Measurements from ENCODE around the gene UTS2R. TPM values are rescaled to one million over a fixed set of nuclear protein-coding genes. Genes with fewer than 3 reads are reported as not detected.

UTS2R gene
- total RNA-seq (not detected), polyA plus RNA-seq (not detected)
- long read RNA-seq, donor 1 = 0 reads
- long read RNA-seq, donor 2 = 0 reads
- long read RNA-seq, donor 3 = 0 reads
- long read RNA-seq, donor 4 = 0 reads
- long read RNA-seq, donor 5 = 0 reads
- long read RNA-seq, donor 6, partial matches to known transcripts = 0 of 1 reads
- long read RNA-seq, donor 6, other reads (novel, unspliced or antisense) = 0 of 1 reads
- long read RNA-seq, donor 7 = 0 reads
- long read RNA-seq, donor 8 = 0 reads
- long read RNA-seq, donor 9 = 0 reads
- long read RNA-seq, donor 10 = 0 reads

DNA sequence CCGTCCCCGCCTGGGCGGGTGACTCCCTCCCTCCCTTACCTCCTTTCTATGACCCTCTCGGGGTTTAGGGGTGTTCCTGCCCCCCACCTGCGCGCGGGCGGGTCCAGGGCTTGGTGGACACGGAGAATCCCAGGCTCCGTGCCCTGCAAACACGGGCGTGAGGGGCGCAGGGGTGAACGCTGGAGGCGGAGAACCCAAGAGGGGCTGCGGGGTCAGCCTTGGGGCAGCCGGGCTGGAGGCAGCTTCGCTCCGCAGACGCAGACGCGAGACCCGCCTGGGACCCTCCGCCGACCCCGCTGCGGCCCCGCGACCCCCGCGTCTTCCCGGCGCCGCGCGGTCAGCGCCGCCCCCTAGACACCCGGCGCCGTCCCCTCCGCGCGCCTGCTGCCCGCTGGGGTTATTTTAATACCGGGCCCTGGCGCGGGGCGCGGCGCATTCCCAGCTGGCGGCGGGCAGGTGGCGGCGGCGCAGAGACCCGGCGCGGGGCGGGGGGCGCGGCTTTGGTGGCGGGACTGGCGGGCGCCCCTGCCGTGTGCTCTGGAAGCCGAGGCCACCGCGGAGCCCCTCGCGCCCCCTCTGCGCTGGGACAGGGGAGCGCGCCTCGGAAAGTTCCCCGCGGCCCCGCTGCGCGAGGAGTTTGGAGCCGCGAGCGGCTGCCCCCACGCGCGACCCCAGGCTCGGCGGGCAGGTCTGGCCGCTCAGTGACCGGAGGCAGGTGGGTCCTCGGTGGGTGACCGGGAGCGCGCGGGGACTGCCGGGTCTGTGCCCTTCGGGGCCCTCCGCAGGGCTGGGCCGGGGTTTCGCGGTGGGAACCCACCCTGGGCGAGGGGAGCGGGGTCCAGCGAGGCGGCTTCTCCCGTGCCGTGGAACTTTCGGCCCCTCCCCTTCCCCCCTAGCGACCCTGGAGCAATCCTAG is at the start of gene UTS2R:
UTS2R (plus strand) TSS at position 433 of the 916 bp plus-strand sequence. CDS start 2,560 bp downstream, outside the sequence.
- intact Hi-C loops (cut with DNase I; ENCODE audit: low total_unique reads) = no loop called here
- peak in 1 of 2 donors; percentile 49 for DNase-seq
- peaks cover 17 to 90% (median 58%) of the 10 kb centered on the region in 3 donors for H3K27me3 ChIP-seq
- 4 to 11% (median 4%) methylated on average over 10 to 109 of the region's 109 CpGs for WGBS, 5 donors
- H3K4me1 ChIP-seq = peaks cover 20 to 45% (median 34%) of the 10 kb centered on the region in 4 donors
- H3K36me3 ChIP-seq = no peaks in the 10 kb centered on the region
- no peaks in the 10 kb centered on the region for H3K9me3 ChIP-seq
- peak within 1 kb of the TSS; percentile 2 to 40 (median 28) for H3K4me3 ChIP-seq
- no peak within 1 kb of the TSS for H3K27ac ChIP-seq
- TF ChIP-seq EP300 (IDR thresholded peaks at IDR 0.05) (no peak), POLR2A (IDR thresholded peaks at IDR 0.05) (no peak), POLR2AphosphoS5 (IDR thresholded peaks at IDR 0.05) (no peak)
- TF ChIP-seq, protein P1, sequence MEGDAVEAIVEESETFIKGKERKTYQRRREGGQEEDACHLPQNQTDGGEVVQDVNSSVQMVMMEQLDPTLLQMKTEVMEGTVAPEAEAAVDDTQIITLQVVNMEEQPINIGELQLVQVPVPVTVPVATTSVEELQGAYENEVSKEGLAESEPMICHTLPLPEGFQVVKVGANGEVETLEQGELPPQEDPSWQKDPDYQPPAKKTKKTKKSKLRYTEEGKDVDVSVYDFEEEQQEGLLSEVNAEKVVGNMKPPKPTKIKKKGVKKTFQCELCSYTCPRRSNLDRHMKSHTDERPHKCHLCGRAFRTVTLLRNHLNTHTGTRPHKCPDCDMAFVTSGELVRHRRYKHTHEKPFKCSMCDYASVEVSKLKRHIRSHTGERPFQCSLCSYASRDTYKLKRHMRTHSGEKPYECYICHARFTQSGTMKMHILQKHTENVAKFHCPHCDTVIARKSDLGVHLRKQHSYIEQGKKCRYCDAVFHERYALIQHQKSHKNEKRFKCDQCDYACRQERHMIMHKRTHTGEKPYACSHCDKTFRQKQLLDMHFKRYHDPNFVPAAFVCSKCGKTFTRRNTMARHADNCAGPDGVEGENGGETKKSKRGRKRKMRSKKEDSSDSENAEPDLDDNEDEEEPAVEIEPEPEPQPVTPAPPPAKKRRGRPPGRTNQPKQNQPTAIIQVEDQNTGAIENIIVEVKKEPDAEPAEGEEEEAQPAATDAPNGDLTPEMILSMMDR (IDR thresholded peaks at IDR 0.05) = no peak

GRCh38 chr17:82321947-82322466 is 49.6 kb upstream of the UTS2R start:
- Histone ChIP-seq H3K4me3 (no peak overlapping the region), H3K4me1 (peaks cover 6 to 26% (median 18%) of the 10 kb centered on the region in 4 donors), H3K27me3 (peaks cover 0 to 25% (median 4%) of the 10 kb centered on the region in 3 donors), H3K9me3 (no peaks in the 10 kb centered on the region), H3K36me3 (peaks cover 0 to 31% (median 6%) of the 10 kb centered on the region in 4 donors), H3K27ac (no peak overlapping the region)
- TF ChIP-seq POLR2A (IDR thresholded peaks at IDR 0.05) (no peak), POLR2AphosphoS5 (IDR thresholded peaks at IDR 0.05) (no peak), EP300 (IDR thresholded peaks at IDR 0.05) (no peak)
- TF ChIP-seq, protein P1 (IDR thresholded peaks at IDR 0.05) = no peak
- WGBS, 5 donors = 63 to 74% (median 69%) methylated on average over 16 to 21 of the region's 21 CpGs
- intact Hi-C loops (cut with DNase I; ENCODE audit: low total_unique reads) = loop anchor here (5.0 kb wide), 1 partner anchor 90 kb away; no protein-coding TSS in a partner anchor
- DNase-seq = no peak

DNA sequence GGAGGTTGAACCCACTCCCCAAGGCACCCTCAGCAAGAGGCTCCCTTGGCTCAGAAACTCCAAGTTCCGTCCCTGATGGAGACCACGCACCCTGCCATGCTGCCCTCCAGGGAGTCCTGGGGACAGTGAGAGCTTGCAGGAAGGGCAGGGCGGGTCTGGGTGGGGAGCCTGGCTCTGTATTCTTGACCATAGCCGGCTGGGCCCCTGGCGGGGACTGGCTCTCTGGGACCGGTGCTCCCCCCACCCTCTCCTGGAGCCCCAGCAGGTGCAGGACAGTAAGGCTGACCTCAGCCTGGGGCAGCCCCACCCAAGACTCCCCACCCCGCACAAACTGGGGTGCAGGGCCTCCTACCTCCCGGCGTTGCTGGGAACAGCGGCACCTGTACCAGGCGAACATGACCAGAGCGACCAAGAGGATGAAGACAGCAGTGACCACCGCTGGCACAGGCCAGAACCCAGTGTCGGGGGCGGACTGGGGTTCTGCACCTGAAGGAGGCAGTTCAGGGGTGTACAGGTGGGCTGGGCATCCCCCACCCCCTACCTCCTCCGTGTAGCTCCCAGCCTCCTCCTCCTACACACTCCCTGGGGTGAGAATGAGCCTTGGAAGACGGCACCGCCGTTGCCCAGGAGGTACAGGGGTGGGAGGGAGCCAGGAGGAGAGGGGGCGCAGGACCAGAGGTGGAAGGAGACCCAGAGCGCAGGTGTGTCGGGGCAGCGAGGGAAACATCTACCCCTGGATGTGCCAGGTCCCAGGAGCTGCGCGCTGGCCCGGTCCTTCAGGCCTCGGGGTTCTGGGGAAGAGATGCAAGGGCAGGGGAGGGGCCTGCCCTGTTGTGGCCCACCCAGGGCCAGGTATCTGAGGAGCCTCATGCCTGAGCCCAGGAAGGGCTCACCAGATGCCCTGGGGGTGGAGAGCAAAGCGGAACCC is 48.8 kb upstream of the UTS2R start:
- Histone ChIP-seq H3K4me1 (peaks cover 6 to 26% (median 18%) of the 10 kb centered on the region in 4 donors), H3K36me3 (peaks cover 0 to 34% (median 8%) of the 10 kb centered on the region in 4 donors), H3K9me3 (no peaks in the 10 kb centered on the region), H3K27ac (no peak overlapping the region), H3K4me3 (no peak overlapping the region), H3K27me3 (peaks cover 0 to 24% (median 4%) of the 10 kb centered on the region in 3 donors)
- intact Hi-C loops (cut with DNase I; ENCODE audit: low total_unique reads) = loop anchor here (5.0 kb wide), 1 partner anchor 90 kb away; no protein-coding TSS in a partner anchor
- 80 to 87% (median 83%) methylated on average over 19 to 28 of the region's 28 CpGs for WGBS, 5 donors
- TF ChIP-seq POLR2AphosphoS5 (IDR thresholded peaks at IDR 0.05) = no peak
- no peak for DNase-seq

GRCh38 chr17:82323514-82324234 is 47.9 kb upstream of the UTS2R start:
- TF ChIP-seq POLR2A (IDR thresholded peaks at IDR 0.05) (no peak), POLR2AphosphoS5 (IDR thresholded peaks at IDR 0.05) (no peak), EP300 (IDR thresholded peaks at IDR 0.05) (no peak)
- TF ChIP-seq, protein P1 (IDR thresholded peaks at IDR 0.05) = no peak
- no peak for DNase-seq
- intact Hi-C loops (cut with DNase I; ENCODE audit: low total_unique reads) = loop anchor here (5.0 kb wide), 1 partner anchor 91 kb away; no protein-coding TSS in a partner anchor
- H3K27ac ChIP-seq = no peak overlapping the region
- no peak overlapping the region for H3K4me3 ChIP-seq
- peaks cover 0 to 24% (median 4%) of the 10 kb centered on the region in 3 donors for H3K27me3 ChIP-seq
- no peaks in the 10 kb centered on the region for H3K9me3 ChIP-seq
- peaks cover 0 to 34% (median 8%) of the 10 kb centered on the region in 4 donors for H3K36me3 ChIP-seq
- WGBS, 5 donors = 58 to 69% (median 61%) methylated on average over 15 to 21 of the region's 21 CpGs
- H3K4me1 ChIP-seq = peaks cover 6 to 32% (median 25%) of the 10 kb centered on the region in 4 donors

Measured in stomach (tissue), 19 donors.